ENCODE data around the gene IGF1.
A peak's percentile ranks its signal among the peaks of the same experiment; 100 is the strongest.

IGF1 gene

GRCh38 chr12:102399653-102400052, 80.7 kb downstream of the IGF1 start:
- Histone ChIP-seq H3K27me3 (ENCODE audit: insufficient read depth, low read depth, severe bottlenecking) (no peaks in the 10 kb centered on the region), H3K9me3 (ENCODE audit: severe bottlenecking) (no peaks in the 10 kb centered on the region), H3K4me3 (ENCODE audit: low read depth, low read length) (no peak overlapping the region), H3K36me3 (no peaks in the 10 kb centered on the region), H3K27ac (no peak overlapping the region)
- no peak for TF ChIP-seq CTCF (IDR thresholded peaks at IDR 0.05; ENCODE audit: low read depth, low read length)
- DNase-seq = no peak

- H3K36me3 ChIP-seq = no peaks in the 10 kb centered on the region
- no peak overlapping the region for H3K4me3 ChIP-seq (ENCODE audit: low read depth, low read length)
- no peak for TF ChIP-seq CTCF (IDR thresholded peaks at IDR 0.05; ENCODE audit: low read depth, low read length)
- H3K27ac ChIP-seq = no peak overlapping the region
- peak; percentile 9 for DNase-seq
- no peaks in the 10 kb centered on the region for H3K9me3 ChIP-seq (ENCODE audit: severe bottlenecking)
- no peaks in the 10 kb centered on the region for H3K27me3 ChIP-seq (ENCODE audit: insufficient read depth, low read depth, severe bottlenecking)
These were observed 84.1 kb downstream of the IGF1 start for GRCh38 chr12:102396276-102396675.

DNA sequence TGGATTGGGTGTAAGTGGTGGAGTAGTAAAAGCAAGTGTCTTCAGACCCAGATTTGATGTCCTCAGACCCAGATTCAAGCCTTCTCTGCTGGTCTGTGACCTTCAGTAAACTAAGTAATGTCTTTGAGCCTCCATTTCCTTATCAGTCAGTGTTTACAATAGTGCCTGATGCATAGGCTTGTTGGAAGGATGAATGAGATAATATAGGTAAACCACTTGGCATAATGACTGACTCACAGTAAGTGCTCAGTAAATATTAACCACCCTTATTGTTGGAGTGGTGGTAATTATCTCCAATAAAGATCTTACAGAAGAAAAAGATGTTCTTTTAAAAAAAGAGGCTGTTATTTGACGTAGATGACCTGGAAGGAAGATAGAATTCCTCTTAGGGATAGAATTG, 86.2 kb downstream of the IGF1 start:
- TF ChIP-seq CTCF (IDR thresholded peaks at IDR 0.05; ENCODE audit: low read depth, low read length) = no peak
- H3K36me3 ChIP-seq = no peaks in the 10 kb centered on the region
- no peaks in the 10 kb centered on the region for H3K27me3 ChIP-seq (ENCODE audit: insufficient read depth, low read depth, severe bottlenecking)
- H3K27ac ChIP-seq = no peak overlapping the region
- no peak overlapping the region for H3K4me3 ChIP-seq (ENCODE audit: low read depth, low read length)
- DNase-seq = no peak
- H3K9me3 ChIP-seq (ENCODE audit: severe bottlenecking) = no peaks in the 10 kb centered on the region

DNA sequence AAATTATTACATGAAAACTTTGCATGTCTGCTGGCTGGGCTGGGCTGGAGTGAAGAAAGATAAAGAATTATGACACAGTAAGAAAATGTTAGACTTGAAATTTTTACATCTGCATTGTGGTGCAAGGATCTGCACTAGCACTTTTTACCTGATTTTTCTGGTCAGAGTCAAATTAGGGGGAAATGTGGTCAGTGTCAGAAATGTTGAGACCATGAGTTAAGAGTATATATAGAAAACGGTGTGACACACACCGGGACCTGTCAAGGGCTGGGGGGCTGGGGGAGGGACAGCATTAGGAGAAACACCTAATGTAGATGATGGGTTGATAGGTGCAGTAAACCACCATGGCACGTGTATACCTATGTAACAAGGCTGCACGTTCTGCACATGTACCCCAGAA, 90.3 kb downstream of the IGF1 start:
- Histone ChIP-seq H3K9me3 (ENCODE audit: severe bottlenecking) (no peaks in the 10 kb centered on the region), H3K36me3 (no peaks in the 10 kb centered on the region), H3K4me3 (ENCODE audit: low read depth, low read length) (no peak overlapping the region), H3K27me3 (ENCODE audit: insufficient read depth, low read depth, severe bottlenecking) (no peaks in the 10 kb centered on the region), H3K27ac (no peak overlapping the region)
- DNase-seq = no peak
- TF ChIP-seq CTCF (IDR thresholded peaks at IDR 0.05; ENCODE audit: low read depth, low read length) = no peak

GRCh38 chr12:102388469-102388868, 91.9 kb downstream of the IGF1 start:
- no peak for DNase-seq
- Histone ChIP-seq H3K27ac (no peak overlapping the region), H3K4me3 (ENCODE audit: low read depth, low read length) (no peak overlapping the region), H3K9me3 (ENCODE audit: severe bottlenecking) (no peaks in the 10 kb centered on the region), H3K36me3 (no peaks in the 10 kb centered on the region), H3K27me3 (ENCODE audit: insufficient read depth, low read depth, severe bottlenecking) (no peaks in the 10 kb centered on the region)
- no peak for TF ChIP-seq CTCF (IDR thresholded peaks at IDR 0.05; ENCODE audit: low read depth, low read length)

DNA sequence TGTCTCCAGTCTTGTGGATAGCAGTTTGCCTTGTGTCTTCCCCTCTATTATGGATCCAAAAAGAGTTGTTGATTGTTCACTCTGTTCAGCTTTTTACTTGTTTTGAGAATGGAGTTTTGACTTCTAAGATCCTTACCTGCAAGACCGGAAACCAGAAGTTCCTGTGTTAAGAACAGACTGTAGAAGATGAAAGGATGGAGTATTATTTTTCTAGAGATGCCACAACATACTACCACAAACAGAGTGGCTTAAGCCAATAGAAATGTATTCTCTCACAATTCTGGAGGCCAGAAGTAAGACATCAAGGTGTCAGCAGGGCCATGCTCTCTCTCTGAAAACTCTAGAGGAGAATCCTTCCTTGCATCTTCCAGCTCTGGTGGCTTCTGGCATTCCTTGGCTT, 95.0 kb downstream of the IGF1 start:
- H3K36me3 ChIP-seq = no peaks in the 10 kb centered on the region
- no peak for TF ChIP-seq CTCF (IDR thresholded peaks at IDR 0.05; ENCODE audit: low read depth, low read length)
- H3K27me3 ChIP-seq (ENCODE audit: insufficient read depth, low read depth, severe bottlenecking) = no peaks in the 10 kb centered on the region
- no peak for DNase-seq
- H3K9me3 ChIP-seq (ENCODE audit: severe bottlenecking) = no peaks in the 10 kb centered on the region
- no peak overlapping the region for H3K4me3 ChIP-seq (ENCODE audit: low read depth, low read length)
- H3K27ac ChIP-seq = no peak overlapping the region
